ENCODE results near the gene TNPO2.
"Not testable (repeated sequence)": the region's sequence is repeated elsewhere in the genome, so short reads cannot be mapped to it uniquely, and the experiment has no call there.

TNPO2 gene

DNA sequence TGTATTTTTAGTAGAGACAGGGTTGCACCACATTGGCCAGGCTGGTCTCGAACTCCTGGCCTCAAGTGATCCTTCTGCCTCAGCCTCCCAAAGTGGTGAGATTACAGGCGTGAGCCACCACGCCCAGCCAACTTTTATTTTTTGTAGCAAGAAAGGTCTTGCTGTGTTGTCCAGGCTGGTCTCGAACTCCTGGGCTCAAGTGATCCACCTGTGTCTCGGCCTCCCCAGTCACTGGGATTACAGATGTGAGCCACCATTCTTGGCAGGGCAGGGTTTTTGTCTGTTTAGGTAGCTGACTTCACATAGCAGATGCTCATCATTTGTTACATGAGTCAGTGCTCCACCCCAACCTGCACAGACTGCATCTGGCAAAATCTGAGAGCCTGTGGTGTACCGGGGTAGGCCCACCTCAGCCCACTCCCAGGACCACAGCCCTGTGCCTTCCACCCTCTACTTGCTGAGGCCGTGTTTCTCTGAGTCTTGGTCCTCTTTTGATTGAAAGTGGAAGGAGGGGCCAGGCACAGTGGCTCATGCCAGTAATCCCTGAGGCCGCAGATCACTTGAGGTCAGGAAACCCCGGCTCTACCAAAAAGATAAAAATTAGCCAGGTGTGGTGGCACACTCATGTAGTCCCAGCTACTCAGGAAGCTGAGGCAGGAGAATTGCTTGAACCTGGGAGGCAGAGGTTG is 4.2 kb upstream of the TNPO2 start:
- TF ChIP-seq, protein P1, sequence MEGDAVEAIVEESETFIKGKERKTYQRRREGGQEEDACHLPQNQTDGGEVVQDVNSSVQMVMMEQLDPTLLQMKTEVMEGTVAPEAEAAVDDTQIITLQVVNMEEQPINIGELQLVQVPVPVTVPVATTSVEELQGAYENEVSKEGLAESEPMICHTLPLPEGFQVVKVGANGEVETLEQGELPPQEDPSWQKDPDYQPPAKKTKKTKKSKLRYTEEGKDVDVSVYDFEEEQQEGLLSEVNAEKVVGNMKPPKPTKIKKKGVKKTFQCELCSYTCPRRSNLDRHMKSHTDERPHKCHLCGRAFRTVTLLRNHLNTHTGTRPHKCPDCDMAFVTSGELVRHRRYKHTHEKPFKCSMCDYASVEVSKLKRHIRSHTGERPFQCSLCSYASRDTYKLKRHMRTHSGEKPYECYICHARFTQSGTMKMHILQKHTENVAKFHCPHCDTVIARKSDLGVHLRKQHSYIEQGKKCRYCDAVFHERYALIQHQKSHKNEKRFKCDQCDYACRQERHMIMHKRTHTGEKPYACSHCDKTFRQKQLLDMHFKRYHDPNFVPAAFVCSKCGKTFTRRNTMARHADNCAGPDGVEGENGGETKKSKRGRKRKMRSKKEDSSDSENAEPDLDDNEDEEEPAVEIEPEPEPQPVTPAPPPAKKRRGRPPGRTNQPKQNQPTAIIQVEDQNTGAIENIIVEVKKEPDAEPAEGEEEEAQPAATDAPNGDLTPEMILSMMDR (IDR thresholded peaks at IDR 0.05; ENCODE audit: low read depth, low read length, missing control alignments), result no peak
- no peak for DNase-seq (ENCODE audit: extremely low read depth, low read depth)
- H3K4me3 ChIP-seq (replicated peaks; ENCODE audit: low read depth, low read length), result no peak overlapping the region

DNA sequence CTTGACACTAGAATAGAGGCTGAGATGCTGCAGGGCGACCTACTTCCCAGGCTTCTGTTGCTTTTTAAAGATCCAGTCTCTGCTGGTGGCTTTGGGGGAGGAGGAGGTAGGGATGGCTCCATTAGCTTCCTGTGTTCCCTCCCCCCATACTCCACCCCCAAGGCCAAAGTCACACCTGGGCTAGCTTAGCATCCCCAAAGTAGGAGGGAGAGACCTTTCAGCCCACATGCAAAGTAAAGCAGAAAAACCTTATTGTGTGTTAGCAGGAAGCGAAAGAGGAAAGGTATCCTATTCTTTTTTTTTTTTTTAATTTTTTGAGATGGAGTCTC is 3.2 kb upstream of the TNPO2 start:
- TF ChIP-seq, protein P1 (IDR thresholded peaks at IDR 0.05; ENCODE audit: low read depth, low read length, missing control alignments), result no peak
- DNase-seq (ENCODE audit: extremely low read depth, low read depth), result no peak
- no peak overlapping the region for H3K4me3 ChIP-seq (replicated peaks; ENCODE audit: low read depth, low read length)

DNA sequence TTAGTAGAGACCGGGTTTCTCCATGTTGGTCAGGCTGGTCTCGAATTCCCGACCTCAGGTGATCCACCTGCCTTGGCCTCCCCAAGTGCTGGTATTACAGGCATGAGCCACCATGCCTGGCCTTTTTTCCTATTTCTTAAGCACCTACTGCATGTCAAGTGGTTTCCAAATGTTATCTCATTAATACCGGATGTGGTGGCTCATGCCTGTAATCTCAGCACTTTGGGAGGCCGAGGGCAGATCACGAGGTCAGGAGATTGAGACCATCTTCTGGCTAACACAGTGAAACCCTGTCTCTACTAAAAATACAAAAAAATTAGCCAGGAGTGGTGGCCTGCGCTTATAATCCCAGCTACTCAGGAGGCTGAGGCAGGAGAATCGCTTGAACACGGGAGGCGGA is 1.9 kb upstream of the TNPO2 start:
- H3K4me3 ChIP-seq (replicated peaks; ENCODE audit: low read depth, low read length); DNase-seq (ENCODE audit: extremely low read depth, low read depth): not testable (repeated sequence)

DNA sequence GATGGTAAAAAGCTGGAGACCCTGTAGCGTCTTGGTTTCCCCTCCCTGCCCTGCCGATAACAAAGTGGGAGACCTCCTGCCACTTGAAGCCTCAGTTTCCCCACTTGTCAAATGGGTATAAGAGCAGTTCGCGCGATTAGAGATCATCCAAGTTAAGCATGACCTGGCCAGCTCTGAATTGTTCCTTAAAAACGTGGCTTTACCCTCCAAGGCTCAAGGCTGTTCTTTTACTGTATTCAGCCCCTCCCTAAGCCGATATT is 421 bp downstream of the TNPO2 start:
- DNase-seq (ENCODE audit: extremely low read depth, low read depth), result no peak
- TF ChIP-seq, protein P1 (IDR thresholded peaks at IDR 0.05; ENCODE audit: low read depth, low read length, missing control alignments), result no peak
- peak overlapping the region; percentile 74 for H3K4me3 ChIP-seq (replicated peaks; ENCODE audit: low read depth, low read length)

DNA sequence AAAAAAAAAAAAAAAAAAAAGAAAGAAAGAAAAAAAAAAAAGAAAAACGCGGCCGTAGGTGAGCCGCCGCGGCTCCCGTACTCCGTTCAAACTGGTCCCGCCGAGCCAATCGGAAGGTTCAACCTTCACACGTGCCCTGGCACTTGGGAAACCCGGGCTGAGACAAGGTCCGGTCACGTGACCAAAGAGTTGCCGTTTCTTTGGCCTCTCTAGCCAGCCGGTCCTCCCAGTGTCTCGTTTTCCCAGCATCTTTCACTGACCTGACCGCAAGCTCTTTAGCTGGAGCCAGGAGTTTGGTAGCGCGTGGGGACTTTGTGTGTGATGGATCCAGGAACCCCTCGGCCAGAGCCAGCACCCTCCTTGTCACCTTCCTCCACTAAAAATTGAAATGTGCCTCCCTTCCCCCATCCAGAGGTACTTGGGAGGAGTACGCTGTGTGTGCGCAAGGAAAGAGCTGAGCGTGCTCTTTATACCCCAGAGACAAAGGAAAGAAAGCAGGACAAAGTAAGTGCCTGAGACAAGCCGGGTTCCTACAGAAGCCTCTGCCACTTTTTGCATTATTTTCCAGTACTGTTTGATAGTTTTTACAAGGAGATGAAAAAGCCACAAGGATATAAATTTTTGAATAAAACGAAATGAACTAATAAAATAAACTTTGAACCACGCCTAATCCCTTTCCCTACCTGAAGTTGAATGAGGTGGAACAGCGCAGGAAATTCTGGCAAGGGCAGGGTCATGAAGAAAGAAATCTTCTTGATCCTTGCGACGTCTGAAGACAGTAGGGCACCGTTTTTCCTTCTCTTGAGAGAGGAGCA is 959 bp downstream of the TNPO2 start:
- TF ChIP-seq, protein P1 (IDR thresholded peaks at IDR 0.05; ENCODE audit: low read depth, low read length, missing control alignments), result no peak
- peak overlapping the region; percentile 74 for H3K4me3 ChIP-seq (replicated peaks; ENCODE audit: low read depth, low read length)
- DNase-seq (ENCODE audit: extremely low read depth, low read depth), result peak; percentile 97

DNA sequence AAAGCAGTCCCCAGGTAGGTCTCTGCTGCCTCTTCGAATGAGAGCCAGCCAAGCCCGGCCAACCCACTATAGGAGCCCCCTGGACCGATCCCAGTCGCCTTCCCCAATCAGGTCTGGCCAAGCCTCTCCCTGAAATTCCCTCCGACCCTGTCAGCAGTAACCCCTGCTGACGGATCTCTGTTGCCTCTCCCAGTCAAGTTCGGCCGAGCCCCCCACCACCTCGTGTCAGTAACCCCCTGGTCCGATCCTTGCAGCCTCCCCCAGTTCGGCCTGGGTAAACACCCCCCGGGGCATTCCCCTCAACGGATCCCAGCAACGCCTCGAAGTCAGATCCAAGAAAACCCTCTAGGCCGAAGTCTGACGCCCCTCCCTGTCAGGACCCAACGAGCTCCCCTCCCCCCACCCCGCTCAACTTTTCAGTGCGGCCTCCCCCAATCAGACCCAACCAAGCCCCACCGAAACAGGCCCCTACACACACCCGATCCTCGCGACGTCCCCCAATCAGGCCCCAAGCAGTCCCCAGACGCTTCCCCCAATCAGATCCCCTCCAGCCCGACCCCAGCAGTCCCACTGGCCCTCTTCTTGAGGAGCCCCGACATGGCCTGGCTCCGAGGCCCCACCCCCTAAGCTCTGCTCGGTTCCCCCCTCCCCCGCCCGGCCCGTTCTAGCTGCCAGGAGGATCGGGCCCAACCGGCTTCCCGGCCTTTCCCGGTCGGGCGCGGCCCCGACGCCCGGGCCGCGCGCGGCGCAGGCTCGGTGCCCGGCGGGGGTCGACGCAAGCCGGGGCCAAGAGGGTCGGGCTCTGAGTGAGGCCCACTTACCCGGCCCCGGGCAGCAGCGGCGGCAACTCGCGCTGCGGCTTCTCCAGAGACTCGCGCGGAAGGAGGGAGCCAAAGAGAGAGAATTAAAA is 1.8 kb downstream of the TNPO2 start:
- no peak for DNase-seq (ENCODE audit: extremely low read depth, low read depth)
- H3K4me3 ChIP-seq (replicated peaks; ENCODE audit: low read depth, low read length), result peak overlapping the region; percentile 74
- TF ChIP-seq, protein P1 (IDR thresholded peaks at IDR 0.05; ENCODE audit: low read depth, low read length, missing control alignments), result no peak
